Spleen (tissue), 11 donors: ENCODE measurements around the gene PMVK. TPM values are rescaled to one million over a fixed set of nuclear protein-coding genes. Genes with fewer than 3 reads are reported as not detected.
A peak's percentile ranks its signal among the peaks of the same experiment; 100 is the strongest.

ENCODE experiments used
- DNase-seq: peaks from one replicate; pipeline ENCODE4 v3.0.0-alpha.2; 2020
- H3K27ac ChIP-seq, 8 donors: fragments of 200-600 bp; sonication (generic) in 7 of 8; 1 replicate in 4 of 8; 2 replicates in 4 of 8; pipeline versions ENCODE4 v1.5.0 to v1.8.0; 2016 to 2021; ENCODE audit warnings: inconsistent platforms in 4 of 8, mild to moderate bottlenecking in 4 of 8, moderate library complexity in 1 of 8
- H3K27me3 ChIP-seq, 7 donors: fragments of 200-600 bp; sonication (generic) in 6 of 7; replicated peaks in 1 of 7; 1 replicate in 4 of 7; 2 replicates in 3 of 7; pipeline versions ENCODE4 v1.5.0 to v1.8.0; 2016 to 2021; ENCODE audit warnings: inconsistent platforms in 3 of 7, mild to moderate bottlenecking in 1 of 7
- H3K36me3 ChIP-seq, 6 donors: fragments of 200-600 bp; sonication (generic) in 5 of 6; 1 replicate in 4 of 6; 2 replicates in 2 of 6; pipeline versions ENCODE4 v1.5.0 to v1.8.0; 2016 to 2021; ENCODE audit warnings: inconsistent platforms in 2 of 6
- H3K4me1 ChIP-seq, 6 donors: fragments of 200-600 bp; sonication (generic) in 5 of 6; 1 replicate in 3 of 6; 2 replicates in 3 of 6; pipeline versions ENCODE4 v1.5.0 to v1.8.0; 2016 to 2021; ENCODE audit warnings: inconsistent platforms in 3 of 6
- H3K4me3 ChIP-seq, 8 donors: fragments of 200-600 bp; sonication (generic) in 7 of 8; 1 replicate in 4 of 8; 2 replicates in 4 of 8; pipeline versions ENCODE4 v1.5.0 to v1.8.0; 2016 to 2021; ENCODE audit warnings: inconsistent platforms in 4 of 8, mild to moderate bottlenecking in 4 of 8, moderate library complexity in 2 of 8
- H3K9me3 ChIP-seq, 8 donors: fragments of 200-600 bp; sonication (generic) in 7 of 8; 1 replicate in 4 of 8; 2 replicates in 4 of 8; pipeline versions ENCODE4 v1.5.0 to v1.8.0; 2016 to 2021; ENCODE audit warnings: inconsistent platforms in 4 of 8
- POLR2A ChIP-seq, 3 donors: fragments of 450-650 bp; IDR thresholded peaks; one replicate each; pipeline ENCODE4 v1.5.1; 2017; ENCODE audit warnings: antibody characterized with exemption in 3 of 3, mild to moderate bottlenecking in 1 of 3
- POLR2AphosphoS5 ChIP-seq, 3 donors: sonication (generic); formaldehyde crosslinking; IDR thresholded peaks; one replicate each; pipeline ENCODE4 v1.5.1; 2017; ENCODE audit warnings: antibody characterized with exemption in 3 of 3
- WGBS, 5 donors: extraction: QIAGEN DNeasy Blood & Tissue Kit in 3 of 5; methylation state at CpG; one replicate each; pipeline versions ENCODE4 v1.1.5 to v1.1.7; 2013 to 2018; 5-methylcytosine and 5-hydroxymethylcytosine counted together
- intact Hi-C: fragments of 100-400 bp; cut with DNase I; formaldehyde crosslinking; loops from one replicate; pipeline ENCODE4 v1.15.0; 2023; ENCODE audit warnings: low total_unique reads
- polyA plus RNA-seq, 3 donors: library from polyadenylated mRNA; stranded (reverse); fragments of 200-250 nt; gene quantifications; one replicate each; pipeline ENCODE4 v1.2.1, GENCODE V29; 2013
- total RNA-seq, 7 donors: library from RNA; depleted of rRNA in 3 of 7; stranded (reverse); fragments of >200 nt in 3 of 7; fragmentation: NEBNext Ultra II Directional in 4 of 7; extraction: Animal tissue kit (Norgen Biotek cat#: 25700) in 4 of 7; gene quantifications; one replicate each; pipeline versions ENCODE4 v1.1.0 to v1.2.1, GENCODE V29; 2016 to 2021
- TF ChIP-seq, protein P1 (sequence below), 11 experiments: fragments of 200-600 bp in 7 of 11; fragments of 450-650 bp in 4 of 11; sonication (generic) in 4 of 11; IDR thresholded peaks in 8 of 11; conservative IDR thresholded peaks in 3 of 11; 1 replicate in 7 of 11; 2 replicates in 4 of 11; pipeline versions ENCODE4 v1.4.0 to v1.8.0; 2016 to 2021; ENCODE audit warnings: antibody characterized with exemption in 11 of 11, inconsistent platforms in 4 of 11, mild to moderate bottlenecking in 1 of 11
- donor health status: healthy with polysubstance abuse.
- donor health status: DM: no; HTN: no; CAD: no; lungs with moderate emphysema.
- donor health status: DM: no; HTN: no; CAD: no.
- donor health status: Bipolar disorder and iron deficiency.
- donor health status: healthy.
- donor health status: DM: no; HTN: no; CAD: no.
- donor health status: DM: yes; HTN: yes; CAD: no.

Gene PMVK
- total and polyA plus RNA-seq, 10 donors = 12.4 to 68.8 (median 35.4) TPM

DNA sequence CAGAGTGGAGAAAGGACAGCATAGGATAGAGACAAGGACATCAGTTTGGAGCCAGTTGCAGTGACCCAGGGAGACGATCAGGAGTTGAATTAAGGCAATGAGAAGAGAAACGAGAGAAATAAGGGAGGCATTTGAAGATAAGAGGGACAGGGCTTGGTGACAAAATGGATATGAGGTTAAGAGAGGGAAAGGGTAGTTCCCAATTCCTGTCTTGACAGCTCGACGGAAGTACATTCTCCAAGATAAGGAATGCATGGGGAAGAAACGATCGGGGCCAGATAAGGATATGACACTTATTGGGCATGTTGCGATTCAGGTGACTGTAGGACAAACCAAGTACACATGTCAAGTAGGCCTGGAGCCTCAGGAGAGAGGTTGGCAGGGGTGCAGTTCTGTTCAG, 47.8 kb downstream of the PMVK start:
- Histone ChIP-seq H3K36me3 (no peaks in the 10 kb centered on the region), H3K4me1 (peaks cover 0 to 29% (median 8%) of the 10 kb centered on the region in 6 donors), H3K9me3 (no peaks in the 10 kb centered on the region), H3K27ac (peak overlapping the region in 6 of 8 donors; percentile 13 to 61 (median 52)), H3K4me3 (no peak overlapping the region), H3K27me3 (no peaks in the 10 kb centered on the region)
- DNase-seq = no peak
- TF ChIP-seq, protein P1, sequence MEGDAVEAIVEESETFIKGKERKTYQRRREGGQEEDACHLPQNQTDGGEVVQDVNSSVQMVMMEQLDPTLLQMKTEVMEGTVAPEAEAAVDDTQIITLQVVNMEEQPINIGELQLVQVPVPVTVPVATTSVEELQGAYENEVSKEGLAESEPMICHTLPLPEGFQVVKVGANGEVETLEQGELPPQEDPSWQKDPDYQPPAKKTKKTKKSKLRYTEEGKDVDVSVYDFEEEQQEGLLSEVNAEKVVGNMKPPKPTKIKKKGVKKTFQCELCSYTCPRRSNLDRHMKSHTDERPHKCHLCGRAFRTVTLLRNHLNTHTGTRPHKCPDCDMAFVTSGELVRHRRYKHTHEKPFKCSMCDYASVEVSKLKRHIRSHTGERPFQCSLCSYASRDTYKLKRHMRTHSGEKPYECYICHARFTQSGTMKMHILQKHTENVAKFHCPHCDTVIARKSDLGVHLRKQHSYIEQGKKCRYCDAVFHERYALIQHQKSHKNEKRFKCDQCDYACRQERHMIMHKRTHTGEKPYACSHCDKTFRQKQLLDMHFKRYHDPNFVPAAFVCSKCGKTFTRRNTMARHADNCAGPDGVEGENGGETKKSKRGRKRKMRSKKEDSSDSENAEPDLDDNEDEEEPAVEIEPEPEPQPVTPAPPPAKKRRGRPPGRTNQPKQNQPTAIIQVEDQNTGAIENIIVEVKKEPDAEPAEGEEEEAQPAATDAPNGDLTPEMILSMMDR (IDR thresholded peaks at IDR 0.05 in 8 of 11, conservative IDR thresholded peaks at IDR 0.05 in 3 of 11) = no peak
- TF ChIP-seq POLR2AphosphoS5 (IDR thresholded peaks at IDR 0.05) = no peak
- WGBS, 5 donors = 62 to 85% (median 73%) methylated on average over 7 of the region's 7 CpGs
- intact Hi-C loops = no loop called here

DNA sequence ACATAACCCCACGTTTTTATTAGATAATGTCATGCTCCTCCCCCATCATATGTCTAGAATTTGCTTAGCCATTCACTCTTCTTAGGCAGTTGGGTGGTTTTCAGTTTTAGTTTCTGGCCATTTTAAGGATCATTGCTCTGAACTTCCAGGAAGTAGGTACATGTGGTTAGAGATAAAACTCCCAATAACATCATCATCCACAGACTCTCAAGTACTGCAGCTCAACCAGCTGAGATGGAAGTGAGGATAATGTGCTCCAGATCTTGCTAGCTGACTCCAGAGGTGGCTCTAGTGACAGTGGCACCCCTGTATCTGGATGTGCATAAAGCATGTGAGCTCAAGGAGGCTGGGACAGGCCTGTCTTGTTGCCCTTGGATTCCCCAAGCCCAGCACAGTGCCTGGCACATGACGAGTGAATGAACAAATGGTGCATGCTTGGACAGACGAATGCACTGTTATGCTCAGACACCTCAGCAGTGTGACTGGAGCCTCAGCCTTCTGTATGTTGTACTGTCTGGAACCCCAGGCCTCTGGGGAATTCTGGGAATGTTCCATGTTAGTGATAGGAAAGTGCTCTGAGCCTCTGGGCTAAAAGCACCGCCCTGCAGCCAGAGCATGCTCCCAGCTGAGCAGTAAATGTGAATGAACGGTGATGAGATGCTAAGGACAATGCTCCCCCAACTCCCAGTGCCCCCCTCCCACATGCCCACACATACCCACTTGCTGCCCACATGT, 50.1 kb downstream of the PMVK start:
- TF ChIP-seq POLR2A (IDR thresholded peaks at IDR 0.05) (no peak), POLR2AphosphoS5 (IDR thresholded peaks at IDR 0.05) (no peak)
- TF ChIP-seq, protein P1 (IDR thresholded peaks at IDR 0.05 in 8 of 11, conservative IDR thresholded peaks at IDR 0.05 in 3 of 11) = no peak
- Histone ChIP-seq H3K36me3 (no peaks in the 10 kb centered on the region), H3K27ac (peak overlapping the region in 6 of 8 donors; percentile 70 to 83 (median 79)), H3K4me3 (no peak overlapping the region), H3K4me1 (peaks cover 0 to 29% (median 8%) of the 10 kb centered on the region in 6 donors), H3K9me3 (no peaks in the 10 kb centered on the region), H3K27me3 (no peaks in the 10 kb centered on the region)
- WGBS, 5 donors = 58 to 70% (median 67%) methylated on average over 3 to 5 of the region's 5 CpGs
- intact Hi-C loops = no loop called here
- no peak for DNase-seq

DNA sequence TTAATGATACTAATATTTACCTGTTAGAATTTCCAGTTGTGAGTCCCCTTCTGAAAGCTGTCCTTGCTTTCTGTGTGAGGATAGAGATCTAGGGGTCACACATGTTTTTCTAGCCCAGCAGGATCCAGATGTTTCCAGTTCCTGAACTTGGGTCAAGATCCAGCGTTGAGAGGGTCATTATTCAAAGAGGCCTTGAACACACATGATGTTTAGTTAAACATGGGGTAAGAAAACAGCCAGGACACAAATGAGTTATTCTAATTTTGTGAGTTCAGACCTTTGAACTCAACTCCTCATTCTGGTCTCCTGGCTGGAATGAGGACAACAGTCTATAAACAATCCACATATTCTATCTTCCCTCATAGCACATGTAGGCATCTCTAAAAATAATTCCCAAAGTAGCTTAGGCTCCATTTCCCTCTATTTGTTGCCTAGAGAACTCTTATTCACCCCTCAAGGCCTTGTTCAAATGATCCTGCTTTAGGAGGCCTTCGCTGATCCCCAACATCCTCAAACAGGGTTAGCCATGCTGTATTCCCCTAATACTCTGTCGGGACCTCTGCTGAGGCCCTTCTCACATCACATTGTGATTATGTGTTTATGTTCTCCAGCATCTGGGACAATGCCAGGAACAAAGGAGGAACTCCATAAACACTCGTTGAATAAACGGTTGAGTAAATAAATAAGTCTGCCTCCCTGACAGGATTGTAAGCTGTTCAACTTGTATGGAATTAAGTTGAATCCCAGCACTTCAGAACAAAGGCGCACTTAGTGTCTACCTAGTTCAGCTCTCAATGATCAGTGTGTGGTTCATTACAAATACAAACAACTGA, 51.4 kb downstream of the PMVK start:
- WGBS, 5 donors = 46 to 59% (median 48%) methylated on average over 6 of the region's 6 CpGs
- Histone ChIP-seq H3K9me3 (no peaks in the 10 kb centered on the region), H3K36me3 (no peaks in the 10 kb centered on the region), H3K4me1 (peaks cover 0 to 29% (median 10%) of the 10 kb centered on the region in 6 donors), H3K27me3 (no peaks in the 10 kb centered on the region), H3K4me3 (no peak overlapping the region), H3K27ac (peak overlapping the region; percentile 57 to 83 (median 79))
- intact Hi-C loops = loop anchor here (5.0 kb wide), 1 partner anchor 323 kb away; no protein-coding TSS in a partner anchor
- TF ChIP-seq, protein P1 (IDR thresholded peaks at IDR 0.05 in 8 of 11, conservative IDR thresholded peaks at IDR 0.05 in 3 of 11) = no peak
- TF ChIP-seq POLR2AphosphoS5 (IDR thresholded peaks at IDR 0.05) (peak in 1 of 3 donors; percentile 84), POLR2A (IDR thresholded peaks at IDR 0.05) (no peak)
- no peak for DNase-seq
